SK-N-SH (cell line): ENCODE data around the gene NYAP1.

Experiments
- CHD2 ChIP-seq: fragments of 150-350 bp; IDR thresholded peaks from 2 replicates; pipeline ENCODE4 v1.6.1; 2018; ENCODE audit warnings: low read length; ENCODE audit not compliant: partially characterized antibody
- ELF1 ChIP-seq: IDR thresholded peaks from 2 replicates; pipeline ENCODE4 v1.4.0; 2012
- EZH2phosphoT487 ChIP-seq: fragments of 200-600 bp; sonication (generic); IDR thresholded peaks from 2 replicates; pipeline ENCODE4 v1.6.1; 2017; ENCODE audit warnings: low read depth, mixed run types, mild to moderate bottlenecking, antibody characterized with exemption, moderate library complexity, borderline replicate concordance
- NFIC ChIP-seq: IDR thresholded peaks from 2 replicates; pipeline ENCODE4 v1.4.0; 2012; ENCODE audit warnings: borderline replicate concordance
- POLR2AphosphoS5 ChIP-seq: IDR thresholded peaks from 2 replicates; pipeline ENCODE4 v1.6.1; 2012; ENCODE audit warnings: low read depth, low read length
- RAD21 ChIP-seq: IDR thresholded peaks from 2 replicates; pipeline ENCODE4 v1.6.1; 2012; ENCODE audit warnings: mild to moderate bottlenecking, low read length
- SMC3 ChIP-seq: IDR thresholded peaks from 2 replicates; pipeline ENCODE4 v1.6.1; 2012; ENCODE audit warnings: low read depth, low read length, improper control_type of control experiment
- TF ChIP-seq, protein P1 (sequence below): fragments of 200-600 bp; sonication (generic); IDR thresholded peaks from 2 replicates; pipeline ENCODE4 v1.6.1; 2017; ENCODE audit warnings: antibody characterized with exemption, mild to moderate bottlenecking, moderate library complexity
- TF ChIP-seq, protein P2 (sequence below): IDR thresholded peaks from 2 replicates; pipeline ENCODE4 v1.6.1; 2012; ENCODE audit warnings: mild to moderate bottlenecking, low read depth, low read length, moderate library complexity
- TF ChIP-seq, protein P3 (sequence below): IDR thresholded peaks from 2 replicates; pipeline ENCODE4 v1.4.0; 2012; ENCODE audit warnings: low read depth

DNA sequence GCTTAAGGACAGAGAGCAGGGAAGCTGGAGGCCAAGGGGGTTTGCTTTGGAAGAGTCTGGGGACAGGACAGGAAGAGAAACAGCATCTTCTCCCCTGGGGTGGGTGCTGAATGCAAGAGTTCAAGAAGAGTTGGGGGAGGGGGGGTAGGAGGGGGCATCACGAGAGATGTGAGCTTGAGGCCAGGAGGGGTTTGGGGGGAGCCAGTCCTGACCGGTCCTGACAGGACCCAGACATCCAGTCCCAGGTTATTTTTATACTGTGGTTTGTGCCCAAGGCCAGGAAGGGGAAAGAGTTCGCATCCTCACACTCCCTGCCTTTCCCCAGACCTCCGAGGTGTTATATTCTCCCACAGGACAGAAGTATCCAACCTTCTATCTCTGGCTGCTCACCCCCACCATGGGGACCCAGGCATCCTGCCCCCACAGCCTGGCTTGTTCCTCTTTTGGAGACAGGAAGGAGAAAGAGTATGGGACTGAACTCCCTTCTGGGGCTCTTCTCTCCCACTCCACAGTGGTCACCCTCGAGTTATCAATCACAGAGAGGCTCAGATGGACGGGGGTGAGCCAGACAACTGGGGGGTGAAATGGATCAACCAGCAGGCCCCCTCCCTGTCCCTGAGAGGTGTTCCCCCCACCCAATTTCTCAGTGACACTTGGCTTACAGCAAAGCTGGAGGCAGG, 7.5 kb upstream of the NYAP1 start:
- TF ChIP-seq CHD2 (no peak), SMC3 (no peak), POLR2AphosphoS5 (no peak), RAD21 (no peak), EZH2phosphoT487 (no peak), ELF1 (no peak), NFIC (no peak)
- TF ChIP-seq, protein P1, sequence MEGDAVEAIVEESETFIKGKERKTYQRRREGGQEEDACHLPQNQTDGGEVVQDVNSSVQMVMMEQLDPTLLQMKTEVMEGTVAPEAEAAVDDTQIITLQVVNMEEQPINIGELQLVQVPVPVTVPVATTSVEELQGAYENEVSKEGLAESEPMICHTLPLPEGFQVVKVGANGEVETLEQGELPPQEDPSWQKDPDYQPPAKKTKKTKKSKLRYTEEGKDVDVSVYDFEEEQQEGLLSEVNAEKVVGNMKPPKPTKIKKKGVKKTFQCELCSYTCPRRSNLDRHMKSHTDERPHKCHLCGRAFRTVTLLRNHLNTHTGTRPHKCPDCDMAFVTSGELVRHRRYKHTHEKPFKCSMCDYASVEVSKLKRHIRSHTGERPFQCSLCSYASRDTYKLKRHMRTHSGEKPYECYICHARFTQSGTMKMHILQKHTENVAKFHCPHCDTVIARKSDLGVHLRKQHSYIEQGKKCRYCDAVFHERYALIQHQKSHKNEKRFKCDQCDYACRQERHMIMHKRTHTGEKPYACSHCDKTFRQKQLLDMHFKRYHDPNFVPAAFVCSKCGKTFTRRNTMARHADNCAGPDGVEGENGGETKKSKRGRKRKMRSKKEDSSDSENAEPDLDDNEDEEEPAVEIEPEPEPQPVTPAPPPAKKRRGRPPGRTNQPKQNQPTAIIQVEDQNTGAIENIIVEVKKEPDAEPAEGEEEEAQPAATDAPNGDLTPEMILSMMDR, result no peak
- TF ChIP-seq, protein P2, sequence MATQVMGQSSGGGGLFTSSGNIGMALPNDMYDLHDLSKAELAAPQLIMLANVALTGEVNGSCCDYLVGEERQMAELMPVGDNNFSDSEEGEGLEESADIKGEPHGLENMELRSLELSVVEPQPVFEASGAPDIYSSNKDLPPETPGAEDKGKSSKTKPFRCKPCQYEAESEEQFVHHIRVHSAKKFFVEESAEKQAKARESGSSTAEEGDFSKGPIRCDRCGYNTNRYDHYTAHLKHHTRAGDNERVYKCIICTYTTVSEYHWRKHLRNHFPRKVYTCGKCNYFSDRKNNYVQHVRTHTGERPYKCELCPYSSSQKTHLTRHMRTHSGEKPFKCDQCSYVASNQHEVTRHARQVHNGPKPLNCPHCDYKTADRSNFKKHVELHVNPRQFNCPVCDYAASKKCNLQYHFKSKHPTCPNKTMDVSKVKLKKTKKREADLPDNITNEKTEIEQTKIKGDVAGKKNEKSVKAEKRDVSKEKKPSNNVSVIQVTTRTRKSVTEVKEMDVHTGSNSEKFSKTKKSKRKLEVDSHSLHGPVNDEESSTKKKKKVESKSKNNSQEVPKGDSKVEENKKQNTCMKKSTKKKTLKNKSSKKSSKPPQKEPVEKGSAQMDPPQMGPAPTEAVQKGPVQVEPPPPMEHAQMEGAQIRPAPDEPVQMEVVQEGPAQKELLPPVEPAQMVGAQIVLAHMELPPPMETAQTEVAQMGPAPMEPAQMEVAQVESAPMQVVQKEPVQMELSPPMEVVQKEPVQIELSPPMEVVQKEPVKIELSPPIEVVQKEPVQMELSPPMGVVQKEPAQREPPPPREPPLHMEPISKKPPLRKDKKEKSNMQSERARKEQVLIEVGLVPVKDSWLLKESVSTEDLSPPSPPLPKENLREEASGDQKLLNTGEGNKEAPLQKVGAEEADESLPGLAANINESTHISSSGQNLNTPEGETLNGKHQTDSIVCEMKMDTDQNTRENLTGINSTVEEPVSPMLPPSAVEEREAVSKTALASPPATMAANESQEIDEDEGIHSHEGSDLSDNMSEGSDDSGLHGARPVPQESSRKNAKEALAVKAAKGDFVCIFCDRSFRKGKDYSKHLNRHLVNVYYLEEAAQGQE, result no peak
- TF ChIP-seq, protein P3, sequence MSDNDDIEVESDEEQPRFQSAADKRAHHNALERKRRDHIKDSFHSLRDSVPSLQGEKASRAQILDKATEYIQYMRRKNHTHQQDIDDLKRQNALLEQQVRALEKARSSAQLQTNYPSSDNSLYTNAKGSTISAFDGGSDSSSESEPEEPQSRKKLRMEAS, result no peak
